ENCODE results near the gene MACF1.
"Not testable (repeated sequence)": the region's sequence is repeated elsewhere in the genome, so short reads cannot be mapped to it uniquely, and the experiment has no call there.

Gene MACF1

DNA sequence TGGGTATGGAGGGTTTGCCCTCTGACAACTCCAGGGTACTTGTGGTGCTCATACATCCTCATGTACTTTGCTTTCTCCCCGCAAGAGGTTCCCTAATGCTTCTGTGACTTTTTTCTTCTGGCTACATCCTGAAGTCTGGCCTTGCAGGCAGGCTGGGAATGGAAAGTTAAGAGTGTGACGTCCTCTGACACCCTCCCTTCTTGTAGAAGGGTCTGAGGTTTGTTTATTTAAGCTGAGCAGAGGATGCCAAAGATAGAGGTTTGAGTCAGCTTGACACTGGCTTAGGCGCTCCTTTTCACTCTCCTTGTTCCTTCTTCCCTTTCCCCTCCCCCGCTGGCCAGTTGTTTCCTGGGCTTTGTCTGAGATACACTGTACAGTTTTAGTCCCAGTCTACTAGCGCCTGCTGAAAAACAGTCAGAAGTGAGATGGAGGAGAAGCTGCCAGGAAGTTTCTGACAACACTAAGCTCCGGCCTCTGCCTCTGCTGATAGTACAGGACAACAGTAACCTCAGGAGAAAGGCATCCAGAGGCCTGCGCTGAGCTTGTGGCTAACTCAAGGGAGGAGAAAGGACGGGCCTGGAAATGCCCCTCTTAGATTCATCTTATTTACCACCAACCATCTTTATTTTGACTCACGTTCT is at the start of gene MACF1:
MACF1 (plus strand) TSS at position 255 of the 641 bp plus-strand sequence; CDS start at position 583, 328 bp downstream.
- DNase-seq: peak; percentile 38

- no peak for DNase-seq
Observed at GRCh38 chr1:39157304-39157703, 47.2 kb upstream of the MACF1 start.

- DNase-seq: no peak
Observed at GRCh38 chr1:39158327-39159086, 46.0 kb upstream of the MACF1 start.

GRCh38 chr1:39159224-39160036 is 45.1 kb upstream of the MACF1 start:
- no peak for DNase-seq

GRCh38 chr1:39160703-39161102 is 43.8 kb upstream of the MACF1 start:
- no peak for DNase-seq

DNA sequence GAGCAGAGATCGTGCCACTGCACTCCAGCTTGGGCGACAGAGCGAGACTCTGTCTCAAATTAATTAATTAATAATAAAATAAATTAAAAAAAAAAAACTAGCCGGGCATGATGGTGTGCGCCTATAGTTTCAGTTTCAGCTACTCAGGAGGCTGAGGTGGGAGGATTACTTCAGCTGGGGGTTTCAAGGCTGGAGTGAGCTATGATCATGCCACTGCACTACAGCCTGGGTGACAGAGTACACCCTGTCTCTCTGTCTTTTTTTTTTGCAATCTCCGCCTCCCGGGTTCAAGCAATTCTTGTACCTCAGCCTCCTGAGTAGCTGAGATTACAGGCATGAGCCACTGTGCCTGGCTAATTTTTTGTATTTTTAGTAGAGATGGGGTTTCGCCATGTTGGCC is 42.7 kb upstream of the MACF1 start:
- not testable (repeated sequence) for DNase-seq

DNA sequence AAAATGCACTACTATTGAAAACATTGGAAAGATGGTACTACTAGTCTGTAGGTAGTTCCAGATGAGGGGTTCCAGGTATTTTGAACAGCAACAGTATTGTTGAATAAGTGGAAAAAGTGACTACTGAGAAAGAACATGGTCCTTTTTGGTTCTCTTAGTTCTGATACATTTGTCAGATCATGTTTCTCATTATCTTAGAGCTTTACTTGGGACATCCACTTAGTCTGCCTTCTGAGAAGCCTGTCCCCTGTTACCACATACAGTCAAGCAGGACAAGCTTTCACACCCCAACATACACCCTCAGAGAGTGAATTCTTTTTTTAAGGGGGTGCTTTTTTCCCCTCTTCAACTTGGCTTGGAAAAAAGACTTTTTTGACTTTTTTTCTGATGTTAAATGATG is 41.0 kb upstream of the MACF1 start:
- no peak for DNase-seq

DNA sequence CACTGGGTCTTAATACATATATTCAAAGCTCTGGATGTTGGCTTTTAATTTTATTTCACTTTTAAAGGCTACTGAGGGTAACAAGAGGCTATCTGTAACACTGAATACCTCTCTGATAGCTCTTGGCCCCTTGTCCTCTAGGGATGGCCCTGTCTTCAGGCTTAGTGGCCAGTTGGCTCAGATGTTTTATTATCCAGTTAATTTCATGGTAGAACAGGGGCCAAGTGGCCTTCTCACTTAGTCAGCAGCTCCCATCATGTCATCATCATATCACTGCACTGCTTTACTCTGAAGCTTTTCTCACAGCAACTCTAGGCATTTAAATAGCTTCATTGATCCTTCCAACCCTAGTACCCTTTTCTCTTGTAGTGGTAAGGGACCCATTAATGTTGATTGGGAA is 40.2 kb upstream of the MACF1 start:
- DNase-seq: no peak

DNA sequence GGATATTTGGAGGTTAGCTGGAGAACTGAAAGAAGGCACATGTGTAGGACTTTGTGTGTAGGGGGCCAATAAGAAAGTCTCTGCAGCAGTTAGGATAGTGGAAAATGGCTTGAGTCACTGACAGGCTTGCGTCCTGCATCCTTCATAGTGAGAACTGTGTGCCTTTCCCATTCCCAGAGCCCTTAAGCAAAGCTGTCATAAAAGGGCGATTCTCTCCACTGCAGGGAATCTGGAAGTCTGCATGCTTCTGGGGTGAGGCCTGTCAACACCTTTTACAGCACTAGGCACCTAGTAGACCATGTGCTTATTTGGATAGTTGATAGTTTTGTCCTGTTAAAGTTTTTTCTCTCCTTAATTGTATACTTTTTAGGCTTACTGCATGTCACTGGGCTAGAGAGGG is 39.4 kb upstream of the MACF1 start:
- no peak for DNase-seq

DNA sequence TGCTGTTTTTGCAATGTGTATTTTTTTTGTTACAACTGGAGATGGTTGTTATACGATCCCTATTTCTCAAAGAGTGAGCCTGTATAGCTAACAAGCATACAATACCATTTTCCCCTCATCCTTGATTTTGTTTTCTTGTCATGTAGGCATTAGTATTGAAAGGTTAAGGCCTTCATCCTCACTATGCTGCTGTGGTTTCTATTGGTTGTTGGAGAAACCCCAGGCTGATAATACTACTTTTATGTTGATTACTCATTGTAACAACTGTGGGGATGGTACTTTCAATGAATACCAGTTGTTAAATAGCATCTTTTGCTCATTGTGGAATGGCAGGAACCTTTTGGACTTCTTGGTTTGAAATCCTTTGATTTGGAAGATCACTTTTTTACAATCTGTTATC is 39.0 kb upstream of the MACF1 start:
- no peak for DNase-seq

- no peak for DNase-seq
Observed at GRCh38 chr1:39167632-39168209, 36.8 kb upstream of the MACF1 start.

- DNase-seq: no peak
Observed at GRCh38 chr1:39168301-39169080, 36.0 kb upstream of the MACF1 start.

DNA sequence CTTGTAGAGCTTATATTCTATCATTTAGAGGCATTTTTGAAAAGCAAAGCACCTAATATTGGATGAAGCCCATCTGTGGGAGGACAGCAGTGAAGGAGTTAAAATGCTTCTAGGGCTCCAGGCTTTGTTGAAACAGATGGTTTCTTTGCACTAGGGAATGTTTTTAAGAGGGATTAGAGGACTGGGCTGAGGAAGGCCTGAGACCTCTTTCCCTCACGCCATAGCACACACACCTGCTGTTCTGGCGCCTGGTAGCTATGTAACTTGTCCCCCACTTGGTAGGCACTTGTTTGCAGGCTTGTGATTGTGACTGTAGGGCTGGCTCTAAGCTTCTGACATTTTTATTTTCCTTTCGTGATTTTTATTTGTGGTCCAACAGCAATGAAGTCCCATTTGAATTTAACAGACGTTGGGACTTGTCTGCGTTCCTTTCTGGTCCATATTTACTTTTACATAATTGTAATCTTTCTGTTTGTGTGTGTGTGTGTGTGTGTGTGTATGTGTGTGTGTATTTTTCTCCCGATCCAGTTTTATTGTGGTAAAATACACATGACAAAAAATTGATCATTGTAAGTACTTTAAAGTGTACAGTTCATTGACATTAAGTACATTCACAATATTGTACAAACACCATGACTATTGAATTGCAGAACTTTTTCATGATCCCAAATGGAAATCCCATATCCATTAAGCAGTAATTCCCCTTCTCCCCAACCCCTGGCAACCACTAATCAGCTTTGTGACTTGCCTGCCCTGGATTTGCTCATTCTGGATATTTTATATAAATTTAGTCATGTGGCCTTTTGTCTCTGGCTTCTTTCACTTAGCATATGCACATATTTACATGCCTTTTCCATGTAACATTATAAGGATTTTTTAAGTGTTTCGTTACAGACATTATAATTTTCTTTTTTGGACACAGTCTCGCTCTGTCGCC is 33.5 kb upstream of the MACF1 start:
- DNase-seq: no peak

GRCh38 chr1:39173119-39173994 is 31.1 kb upstream of the MACF1 start:
- no peak for DNase-seq

DNA sequence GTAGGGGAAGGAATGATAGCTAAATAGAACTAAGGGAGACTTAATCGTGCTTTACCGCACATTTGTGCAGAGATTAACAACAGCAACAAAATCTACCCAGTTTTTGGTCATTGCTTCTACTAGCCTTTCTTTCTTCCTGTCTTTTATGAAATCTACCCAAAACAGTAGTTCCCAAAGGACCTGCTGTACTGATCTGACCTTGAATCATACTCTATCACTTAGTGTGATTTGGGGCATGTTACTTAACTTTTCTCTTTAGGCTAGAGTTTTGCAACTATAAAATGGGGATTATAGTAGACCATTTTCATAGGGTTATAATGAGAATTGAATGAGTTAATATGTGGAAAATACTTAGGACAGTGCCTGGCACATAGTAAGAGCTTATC is 30.5 kb upstream of the MACF1 start:
- no peak for DNase-seq

DNA sequence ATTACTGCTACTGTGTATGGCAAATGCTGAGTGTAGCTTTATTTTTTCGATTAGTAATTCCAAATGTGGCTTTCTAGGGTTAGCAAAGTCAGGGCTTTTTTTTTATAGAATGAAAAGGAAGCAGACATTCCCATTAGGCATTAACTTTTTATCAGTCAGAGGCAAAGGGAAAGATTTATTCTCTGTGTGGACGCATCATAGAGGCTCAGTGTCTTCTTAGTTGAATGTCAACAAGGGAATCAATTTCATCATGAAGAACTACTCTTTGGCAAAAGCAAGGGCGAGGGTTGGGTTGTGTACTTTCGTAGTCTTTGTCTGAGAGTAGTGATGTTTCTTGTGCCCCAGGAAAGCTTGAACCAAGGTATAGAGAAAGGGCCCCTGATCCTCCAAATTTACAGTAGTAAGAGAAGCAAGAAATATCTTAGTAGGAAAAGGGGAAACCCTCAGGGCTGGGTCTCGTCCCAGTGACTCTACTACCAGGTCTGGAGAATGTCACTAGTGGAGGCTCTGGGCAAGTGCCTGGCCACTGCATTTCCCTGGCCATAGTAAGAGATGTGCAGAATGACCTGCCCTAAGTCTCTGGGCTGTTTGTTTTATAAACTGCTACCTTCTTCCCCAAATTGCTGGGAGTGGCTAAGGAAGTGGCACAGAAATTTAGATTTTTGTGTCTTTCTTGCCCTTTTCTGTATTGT is 30.0 kb upstream of the MACF1 start:
- DNase-seq: no peak

DNA sequence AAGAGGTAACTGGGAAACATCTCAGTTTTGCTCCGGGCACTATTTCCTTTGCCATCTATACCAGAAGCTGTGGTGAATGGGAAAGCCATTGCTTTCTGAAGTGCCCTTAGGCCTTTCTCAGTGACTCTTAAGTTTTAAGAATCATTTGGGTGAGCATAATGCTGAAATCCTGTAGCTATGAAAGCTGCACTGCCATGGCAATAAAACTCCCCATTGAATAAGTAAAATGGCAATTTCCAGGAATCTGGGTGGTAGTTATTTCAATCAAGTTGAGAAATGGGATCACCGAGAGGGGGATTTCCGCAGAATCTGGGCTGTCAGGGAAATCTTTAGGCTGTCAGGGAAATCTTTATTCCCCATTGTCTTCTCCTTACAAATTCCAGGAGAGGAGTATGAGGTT is 26.8 kb upstream of the MACF1 start:
- DNase-seq: no peak

- DNase-seq: no peak
Observed at GRCh38 chr1:39178541-39179431, 25.7 kb upstream of the MACF1 start.

DNA sequence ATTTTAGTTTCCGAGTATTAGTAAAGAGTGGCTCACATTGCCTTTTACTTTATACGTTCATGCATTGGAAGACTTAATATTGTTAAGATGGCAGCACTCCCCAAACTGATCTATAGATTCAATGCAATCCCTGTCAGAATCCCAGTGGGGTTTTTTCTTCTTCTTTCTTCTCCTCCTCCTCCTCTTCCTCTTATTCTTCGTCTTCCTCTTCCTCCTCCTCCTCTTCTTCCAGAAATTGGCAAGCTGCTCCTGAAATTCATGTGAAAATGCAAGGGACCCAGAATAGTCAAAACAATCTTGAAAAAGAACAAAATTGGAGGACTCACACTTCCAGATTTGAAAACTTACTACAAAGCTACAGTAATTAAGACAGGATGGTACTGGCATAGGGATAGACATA is 23.2 kb upstream of the MACF1 start:
- DNase-seq: no peak

All from stimulated activated CD4-positive, alpha-beta T cell treated with anti-CD3 and anti-CD28 coated beads, Interleukin-4, amount 100 ng/mL, for 24 hours (primary cell).